KMS-11 (cell line): Measurements from ENCODE around the gene DDX24.
A peak's percentile ranks its signal among the peaks of the same experiment; 100 is the strongest.

Experiments used
- H2AFZ ChIP-seq: fragments of 200-600 bp; sonication (generic); 2 replicates; pipeline ENCODE4 v1.6.1; 2016; ENCODE audit warnings: antibody characterized with exemption, mixed run types, low read depth
- H3K27ac ChIP-seq: fragments of 200-600 bp; sonication (generic); 2 replicates; pipeline ENCODE4 v1.6.1; 2016; ENCODE audit warnings: mild to moderate bottlenecking, mixed run types
- H3K27me3 ChIP-seq: fragments of 200-600 bp; sonication (generic); 2 replicates; pipeline ENCODE4 v1.6.1; 2017; ENCODE audit warnings: mild to moderate bottlenecking, low read depth, mixed run types, moderate library complexity; ENCODE audit not compliant: insufficient read depth
- H3K36me3 ChIP-seq: fragments of 200-600 bp; sonication (generic); 2 replicates; pipeline ENCODE4 v1.6.1; 2017; ENCODE audit warnings: mild to moderate bottlenecking, mixed run types; ENCODE audit not compliant: insufficient read depth
- H3K4me1 ChIP-seq: fragments of 200-600 bp; sonication (generic); 2 replicates; pipeline ENCODE4 v1.6.1; 2016; ENCODE audit warnings: mild to moderate bottlenecking, low read depth, mixed run types; ENCODE audit not compliant: poor library complexity, severe bottlenecking
- H3K4me2 ChIP-seq: fragments of 200-600 bp; sonication (generic); 2 replicates; pipeline ENCODE4 v1.7.0; 2016; ENCODE audit warnings: mild to moderate bottlenecking, mixed run types
- H3K4me3 ChIP-seq: fragments of 200-600 bp; sonication (generic); IDR thresholded peaks from 2 replicates; pipeline ENCODE4 v1.6.1; 2017; ENCODE audit warnings: low read depth, low read length, mixed read lengths; ENCODE audit not compliant: insufficient read depth
- H3K79me2 ChIP-seq: fragments of 200-600 bp; sonication (generic); 2 replicates; pipeline ENCODE4 v1.6.1; 2016; ENCODE audit warnings: low read depth, mixed run types; ENCODE audit not compliant: insufficient read depth
- H3K9ac ChIP-seq: fragments of 200-600 bp; sonication (generic); 2 replicates; pipeline ENCODE4 v1.6.1; 2016; ENCODE audit warnings: mild to moderate bottlenecking, mixed run types
- H4K20me1 ChIP-seq: fragments of 200-600 bp; sonication (generic); 2 replicates; pipeline ENCODE4 v1.6.1; 2016; ENCODE audit warnings: mild to moderate bottlenecking, mixed run types; ENCODE audit not compliant: insufficient read depth
- CTCF ChIP-seq: fragments of 200-600 bp; sonication (generic); conservative IDR thresholded peaks from 2 replicates; pipeline ENCODE4 v1.6.1; 2017; ENCODE audit warnings: low read depth, mild to moderate bottlenecking, antibody characterized with exemption, low read length, moderate library complexity, mixed read lengths

Gene DDX24

DNA sequence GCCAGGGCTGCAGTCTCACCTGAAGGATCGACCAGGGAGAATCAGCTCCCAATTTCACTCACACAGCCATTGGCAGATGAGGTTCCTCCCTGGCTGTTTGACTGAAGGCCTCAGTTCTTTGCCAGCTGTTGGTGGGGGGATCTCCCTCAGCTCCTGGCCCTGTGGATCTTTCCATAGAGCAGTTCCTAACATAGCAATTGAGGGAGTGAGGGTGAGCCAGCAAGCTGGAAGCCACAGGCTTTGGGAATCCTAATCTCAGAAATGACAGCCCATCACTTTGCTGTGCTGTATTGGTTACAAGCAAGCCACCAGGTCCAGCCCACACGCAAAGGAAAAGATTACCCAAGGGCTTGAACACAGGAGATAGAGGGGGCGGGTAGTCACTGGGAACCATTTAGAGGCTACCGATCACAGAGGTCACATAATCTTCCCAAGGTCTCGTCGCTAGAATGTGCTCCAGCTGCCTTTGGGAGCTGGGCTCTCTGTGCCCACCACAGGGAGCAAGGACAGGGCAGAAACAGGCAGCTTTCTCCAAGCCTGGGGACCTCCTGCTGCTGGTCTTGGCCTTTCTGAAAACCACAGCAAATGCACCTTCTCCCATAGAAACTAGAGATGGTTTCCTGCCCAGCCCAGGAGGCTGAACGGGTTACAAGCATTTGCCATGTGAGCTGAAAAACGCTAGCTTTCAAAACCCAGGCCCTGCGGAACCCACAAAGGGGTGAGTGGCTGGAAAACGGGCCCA, 59.4 kb downstream of the DDX24 start:
- H3K27me3 ChIP-seq, result no peaks in the 10 kb centered on the region
- H3K79me2 ChIP-seq, result no peaks in the 10 kb centered on the region
- peak overlapping the region; percentile 14; the same call in 1 of the 2 replicates for H2AFZ ChIP-seq
- H4K20me1 ChIP-seq, result no peaks in the 10 kb centered on the region
- H3K4me2 ChIP-seq, result peak overlapping the region; percentile 86
- peaks cover 43% of the 10 kb centered on the region for H3K4me1 ChIP-seq
- TF ChIP-seq CTCF, result no peak
- H3K36me3 ChIP-seq, result no peaks in the 10 kb centered on the region
- H3K4me3 ChIP-seq, result no peak overlapping the region
- H3K27ac ChIP-seq, result peak overlapping the region; percentile 85
- H3K9ac ChIP-seq, result peak overlapping the region; percentile 42; the same call in 1 of the 2 replicates

DNA sequence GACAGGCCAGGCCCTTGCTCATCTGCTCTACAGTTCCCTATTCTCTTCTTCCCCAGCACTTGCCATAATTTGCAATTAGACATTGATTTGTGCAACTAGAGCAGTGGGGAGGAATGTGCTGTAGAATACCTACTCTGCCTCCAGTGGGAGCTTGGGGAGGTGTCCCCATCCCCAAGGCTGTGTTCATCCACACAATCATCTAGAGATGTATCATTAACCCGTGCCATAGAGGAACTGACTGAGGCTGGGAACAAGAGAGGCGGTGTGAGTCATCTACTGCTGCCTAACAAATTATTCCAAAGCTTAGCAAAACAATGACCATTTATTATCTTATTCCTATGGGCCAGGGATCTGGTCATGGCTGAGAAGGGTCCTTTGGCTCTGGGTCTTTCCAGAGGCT, 60.0 kb downstream of the DDX24 start:
- Histone ChIP-seq H3K4me1 (peaks cover 43% of the 10 kb centered on the region), H3K27me3 (no peaks in the 10 kb centered on the region), H2AFZ (no peak overlapping the region; the same call in 1 of the 2 replicates), H3K4me2 (peak overlapping the region; percentile 86), H3K27ac (peak overlapping the region; percentile 85), H3K9ac (peak overlapping the region; percentile 42; the same call in 1 of the 2 replicates), H3K4me3 (no peak overlapping the region), H4K20me1 (no peaks in the 10 kb centered on the region), H3K36me3 (no peaks in the 10 kb centered on the region), H3K79me2 (no peaks in the 10 kb centered on the region)
- TF ChIP-seq CTCF, result no peak

GRCh38 chr14:94020267-94020666, 60.7 kb downstream of the DDX24 start:
- H3K27ac ChIP-seq, result no peak overlapping the region; the same call in 1 of the 2 replicates
- no peak for TF ChIP-seq CTCF

GRCh38 chr14:94019329-94019728, 61.7 kb downstream of the DDX24 start:
- no peak overlapping the region for H3K9ac ChIP-seq
- H3K27me3 ChIP-seq, result no peaks in the 10 kb centered on the region
- no peak overlapping the region for H3K27ac ChIP-seq
- H3K4me2 ChIP-seq, result no peak overlapping the region
- H3K36me3 ChIP-seq, result no peaks in the 10 kb centered on the region
- H3K79me2 ChIP-seq, result no peaks in the 10 kb centered on the region
- H3K4me1 ChIP-seq, result peaks cover 51% of the 10 kb centered on the region
- TF ChIP-seq CTCF, result no peak
- no peaks in the 10 kb centered on the region for H4K20me1 ChIP-seq
- no peak overlapping the region for H2AFZ ChIP-seq
- no peak overlapping the region for H3K4me3 ChIP-seq

More at GRCh38 chr14:94020267-94020666, 60.7 kb downstream of the DDX24 start:
- Histone ChIP-seq H3K4me1 (peaks cover 41% of the 10 kb centered on the region), H3K36me3 (no peaks in the 10 kb centered on the region), H2AFZ (no peak overlapping the region), H3K27me3 (no peaks in the 10 kb centered on the region), H4K20me1 (no peaks in the 10 kb centered on the region), H3K4me3 (no peak overlapping the region), H3K79me2 (no peaks in the 10 kb centered on the region), H3K9ac (no peak overlapping the region), H3K4me2 (peak overlapping the region; percentile 86; the same call in 1 of the 2 replicates)
